AG10803 (cell line): ENCODE data around the gene TMEM145.
A peak's percentile ranks its signal among the peaks of the same experiment; 100 is the strongest.

Source experiments
- DNase-seq: peaks from one replicate; pipeline ENCODE4 v3.0.0; 2010; ENCODE audit warnings: low read depth
- H3K4me3 ChIP-seq: 2 replicates; pipeline ENCODE4 v1.5.1; 2011; ENCODE audit warnings: mild to moderate bottlenecking, low read length, control low read depth
- TF ChIP-seq, protein P1 (sequence below): conservative IDR thresholded peaks from 2 replicates; pipeline ENCODE4 v1.5.1; 2011; ENCODE audit warnings: mild to moderate bottlenecking, low read length, control low read depth, inconsistent platforms

TMEM145 gene

GRCh38 chr19:42279155-42279901, 33.8 kb upstream of the TMEM145 start:
- DNase-seq = no peak
- H3K4me3 ChIP-seq = peak overlapping the region; percentile 78
- TF ChIP-seq, protein P1, sequence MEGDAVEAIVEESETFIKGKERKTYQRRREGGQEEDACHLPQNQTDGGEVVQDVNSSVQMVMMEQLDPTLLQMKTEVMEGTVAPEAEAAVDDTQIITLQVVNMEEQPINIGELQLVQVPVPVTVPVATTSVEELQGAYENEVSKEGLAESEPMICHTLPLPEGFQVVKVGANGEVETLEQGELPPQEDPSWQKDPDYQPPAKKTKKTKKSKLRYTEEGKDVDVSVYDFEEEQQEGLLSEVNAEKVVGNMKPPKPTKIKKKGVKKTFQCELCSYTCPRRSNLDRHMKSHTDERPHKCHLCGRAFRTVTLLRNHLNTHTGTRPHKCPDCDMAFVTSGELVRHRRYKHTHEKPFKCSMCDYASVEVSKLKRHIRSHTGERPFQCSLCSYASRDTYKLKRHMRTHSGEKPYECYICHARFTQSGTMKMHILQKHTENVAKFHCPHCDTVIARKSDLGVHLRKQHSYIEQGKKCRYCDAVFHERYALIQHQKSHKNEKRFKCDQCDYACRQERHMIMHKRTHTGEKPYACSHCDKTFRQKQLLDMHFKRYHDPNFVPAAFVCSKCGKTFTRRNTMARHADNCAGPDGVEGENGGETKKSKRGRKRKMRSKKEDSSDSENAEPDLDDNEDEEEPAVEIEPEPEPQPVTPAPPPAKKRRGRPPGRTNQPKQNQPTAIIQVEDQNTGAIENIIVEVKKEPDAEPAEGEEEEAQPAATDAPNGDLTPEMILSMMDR = no peak

- peak; percentile 82 for DNase-seq
- H3K4me3 ChIP-seq = peak overlapping the region; percentile 78
- TF ChIP-seq, protein P1 = peak; percentile 68
These were observed 33.0 kb upstream of the TMEM145 start for GRCh38 chr19:42279902-42280814.

DNA sequence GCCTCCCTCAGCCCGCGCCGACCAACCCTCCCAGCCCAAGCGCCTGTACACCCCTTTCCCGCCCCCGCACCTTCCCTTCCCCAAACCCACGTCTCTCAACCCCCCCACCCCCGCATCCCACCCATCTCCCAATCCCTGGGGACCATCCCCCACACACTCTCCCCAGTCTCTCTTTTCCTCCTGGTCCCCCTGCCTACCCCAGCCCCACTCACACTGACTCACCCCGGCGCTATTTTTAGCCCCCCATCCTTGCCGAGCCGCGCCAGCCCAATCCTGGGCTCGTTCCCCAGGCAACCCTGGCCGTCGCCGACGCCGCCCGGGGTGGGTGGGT, 32.3 kb upstream of the TMEM145 start:
- H3K4me3 ChIP-seq = peak overlapping the region; percentile 78
- peak; percentile 21 for DNase-seq

DNA sequence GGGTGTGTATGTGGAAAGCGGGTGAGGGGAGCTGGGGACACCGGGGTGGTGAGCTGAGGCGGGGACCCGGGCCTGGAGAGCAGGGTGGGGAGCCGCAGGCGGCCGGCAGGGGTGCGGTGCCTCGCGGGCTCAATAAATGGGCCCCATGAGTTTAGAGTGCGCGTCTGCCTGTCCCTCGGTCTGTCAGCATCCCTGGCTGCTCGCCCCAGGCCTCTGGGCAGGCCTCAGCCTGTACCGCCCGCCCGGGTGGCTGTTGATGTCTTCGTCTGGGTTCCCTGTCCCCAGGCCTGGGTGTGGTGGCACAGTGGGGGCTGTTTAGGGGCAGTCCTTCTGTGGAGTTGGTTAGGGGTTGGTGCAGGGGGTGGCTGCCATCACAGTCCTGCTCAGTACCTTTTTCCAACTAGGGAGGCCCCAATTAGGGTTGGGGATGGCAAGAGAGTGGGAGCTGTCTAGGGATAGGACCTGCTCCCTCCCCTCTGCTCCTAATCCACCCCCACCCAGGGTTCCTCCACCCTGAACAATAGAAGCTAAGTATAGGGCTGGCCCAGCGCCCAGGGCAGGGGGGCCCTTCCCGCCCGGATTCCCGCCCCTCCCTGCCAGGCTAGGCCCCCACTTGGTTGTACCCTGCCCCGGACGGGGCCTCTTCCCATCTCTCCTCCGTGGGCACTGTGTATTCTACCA, 31.8 kb upstream of the TMEM145 start:
- peak overlapping the region; percentile 78 for H3K4me3 ChIP-seq
- TF ChIP-seq, protein P1 = 0 out of 2 replicates have a peak, but pooled peaks have one; percentile 7
- DNase-seq = peak; percentile 27

More for the DNA sequence above, 32.3 kb upstream of the TMEM145 start:
- TF ChIP-seq, protein P1 = no peak

DNA sequence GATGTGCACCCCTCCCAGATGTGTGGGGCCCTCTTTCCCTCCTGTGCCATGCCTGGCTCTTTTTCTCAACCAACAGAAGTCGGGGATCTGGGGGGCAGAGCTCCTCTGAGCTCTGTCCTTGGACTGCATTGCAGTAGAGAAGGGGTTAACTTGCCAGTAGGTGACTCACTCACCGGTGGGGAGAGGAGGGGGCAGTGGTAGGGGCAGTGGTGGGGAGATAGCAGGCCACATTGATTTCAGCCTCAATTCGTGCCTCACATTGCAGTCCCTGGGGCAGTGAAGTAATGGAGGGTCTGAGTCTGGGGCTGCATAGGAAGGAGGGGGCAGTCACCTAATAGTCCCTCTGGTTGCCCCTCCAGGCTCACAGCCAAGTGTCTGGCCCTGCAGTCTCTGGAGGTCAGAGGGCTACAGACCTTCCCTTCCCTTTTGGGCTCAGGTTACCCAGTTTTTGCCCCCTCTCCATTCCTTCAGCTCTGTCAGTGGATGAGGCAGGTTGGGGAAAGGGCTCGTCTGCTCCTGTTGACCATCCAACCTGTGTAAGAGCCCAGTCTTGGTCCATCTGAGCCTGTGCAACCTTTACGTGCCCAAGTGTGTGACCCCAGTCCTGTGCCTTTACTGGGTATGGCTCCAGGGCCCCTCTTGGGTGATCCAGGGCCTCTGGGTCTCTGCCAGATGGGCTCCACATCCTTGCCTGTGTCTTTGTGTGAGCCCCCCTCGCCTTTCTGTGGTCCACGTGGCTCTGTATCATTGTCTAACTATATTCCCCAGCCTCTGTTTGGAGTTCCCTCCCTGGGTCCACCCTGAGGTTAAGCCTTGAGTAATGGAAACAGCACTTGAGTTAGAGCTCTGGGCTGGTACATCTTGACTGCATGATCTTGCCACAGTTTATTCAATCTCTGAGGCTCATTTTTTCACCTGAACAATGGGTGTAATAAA, 31.0 kb upstream of the TMEM145 start:
- H3K4me3 ChIP-seq = peak overlapping the region; percentile 78
- TF ChIP-seq, protein P1 = no peak
- DNase-seq = no peak

DNA sequence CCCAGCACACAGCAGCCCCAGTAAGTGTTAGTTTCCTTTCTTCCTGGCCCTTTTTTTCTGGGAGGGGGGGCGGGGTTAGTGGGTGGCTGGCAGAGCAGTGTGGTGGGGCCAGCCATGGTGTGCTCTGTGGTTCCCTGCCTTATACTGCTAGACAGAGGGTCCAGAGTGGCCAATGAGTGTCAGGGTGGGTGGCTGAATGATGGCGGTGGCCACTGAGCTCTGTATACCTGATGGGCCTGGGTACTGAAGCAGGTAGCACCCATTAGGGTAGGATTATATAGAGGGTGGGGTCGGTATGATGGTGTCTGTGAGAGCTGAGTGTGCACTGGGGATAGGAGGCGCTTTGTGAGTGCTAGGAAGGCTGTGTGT, 30.3 kb upstream of the TMEM145 start:
- peak overlapping the region; percentile 50 for H3K4me3 ChIP-seq
- TF ChIP-seq, protein P1 = no peak
- no peak for DNase-seq
